ENCODE results near the gene ABCD4.
"Not testable (repeated sequence)": the region's sequence is repeated elsewhere in the genome, so short reads cannot be mapped to it uniquely, and the experiment has no call there.

The ABCD4 gene

GRCh38 chr14:74302634-74303569, at the start of gene ABCD4:
ABCD4 (minus strand) TSS chr14:74302934; CDS start chr14:74302912, 22 bp downstream.
- DNase-seq: peak; percentile 78

GRCh38 chr14:74350928-74351323, 48.2 kb upstream of the ABCD4 start:
- no peak for DNase-seq

GRCh38 chr14:74350211-74350927, 47.6 kb upstream of the ABCD4 start:
- no peak for DNase-seq

GRCh38 chr14:74349757-74350156, 47.0 kb upstream of the ABCD4 start:
- no peak for DNase-seq

GRCh38 chr14:74348735-74349463, 46.2 kb upstream of the ABCD4 start:
- no peak for DNase-seq

GRCh38 chr14:74348241-74348734, 45.6 kb upstream of the ABCD4 start, which contains the start of gene VRTN:
VRTN (plus strand) TSS chr14:74348471; CDS start chr14:74356784, 8,313 bp downstream.
- DNase-seq: no peak

GRCh38 chr14:74347795-74348100, 45.0 kb upstream of the ABCD4 start:
- DNase-seq: no peak

- DNase-seq: no peak
These were observed 44.5 kb upstream of the ABCD4 start for GRCh38 chr14:74347097-74347794.

GRCh38 chr14:74346341-74346740, 43.6 kb upstream of the ABCD4 start:
- no peak for DNase-seq

- no peak for DNase-seq
These were observed 31.2 kb upstream of the ABCD4 start for GRCh38 chr14:74333909-74334308.

- DNase-seq: not testable (repeated sequence)
These were observed 27.3 kb upstream of the ABCD4 start for GRCh38 chr14:74329950-74330552.

GRCh38 chr14:74326369-74327152, 23.8 kb upstream of the ABCD4 start:
- DNase-seq: no peak

GRCh38 chr14:74325446-74325845, 22.7 kb upstream of the ABCD4 start:
- DNase-seq: no peak

- DNase-seq: no peak
These were observed 22.2 kb upstream of the ABCD4 start for GRCh38 chr14:74324931-74325361.

GRCh38 chr14:74314576-74314975, 11.8 kb upstream of the ABCD4 start:
- no peak for DNase-seq

GRCh38 chr14:74313601-74314000, 10.9 kb upstream of the ABCD4 start:
- no peak for DNase-seq

GRCh38 chr14:74312161-74312560, 9.4 kb upstream of the ABCD4 start:
- no peak for DNase-seq

- no peak for DNase-seq
These were observed 6.6 kb upstream of the ABCD4 start for GRCh38 chr14:74309125-74310022.

- no peak for DNase-seq
These were observed 6.0 kb upstream of the ABCD4 start for GRCh38 chr14:74308695-74309094.

- DNase-seq: no peak
These were observed 544 bp downstream of the ABCD4 start for GRCh38 chr14:74302152-74302628.
